ENCODE results near the gene OR4A47.
"Not testable (repeated sequence)": the region's sequence is repeated elsewhere in the genome, so short reads cannot be mapped to it uniquely, and the experiment has no call there.

The OR4A47 gene, protein sequence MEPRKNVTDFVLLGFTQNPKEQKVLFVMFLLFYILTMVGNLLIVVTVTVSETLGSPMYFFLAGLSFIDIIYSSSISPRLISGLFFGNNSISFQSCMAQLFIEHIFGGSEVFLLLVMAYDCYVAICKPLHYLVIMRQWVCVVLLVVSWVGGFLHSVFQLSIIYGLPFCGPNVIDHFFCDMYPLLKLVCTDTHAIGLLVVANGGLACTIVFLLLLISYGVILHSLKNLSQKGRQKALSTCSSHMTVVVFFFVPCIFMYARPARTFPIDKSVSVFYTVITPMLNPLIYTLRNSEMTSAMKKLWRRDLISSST

DNA sequence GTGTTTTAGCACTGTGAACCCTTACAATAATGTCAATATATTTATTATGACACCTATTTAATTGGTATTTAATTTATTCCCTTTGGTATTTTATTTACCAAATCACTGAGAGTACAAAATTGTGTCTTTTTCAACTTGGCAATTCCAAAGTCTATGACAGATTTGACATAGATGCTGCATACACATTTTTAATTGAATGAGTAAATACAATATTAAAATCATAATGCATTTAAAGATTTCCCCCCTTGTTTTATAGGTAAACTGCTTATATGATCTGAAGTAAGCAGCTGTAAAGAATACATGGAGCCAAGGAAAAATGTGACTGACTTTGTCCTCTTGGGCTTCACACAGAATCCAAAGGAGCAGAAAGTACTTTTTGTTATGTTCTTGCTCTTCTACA is at the start of gene OR4A47:
OR4A47 (plus strand) TSS at position 301 of the 400 bp plus-strand sequence; CDS start at position 301, 0 bp downstream.
- not testable (repeated sequence) for DNase-seq

DNA sequence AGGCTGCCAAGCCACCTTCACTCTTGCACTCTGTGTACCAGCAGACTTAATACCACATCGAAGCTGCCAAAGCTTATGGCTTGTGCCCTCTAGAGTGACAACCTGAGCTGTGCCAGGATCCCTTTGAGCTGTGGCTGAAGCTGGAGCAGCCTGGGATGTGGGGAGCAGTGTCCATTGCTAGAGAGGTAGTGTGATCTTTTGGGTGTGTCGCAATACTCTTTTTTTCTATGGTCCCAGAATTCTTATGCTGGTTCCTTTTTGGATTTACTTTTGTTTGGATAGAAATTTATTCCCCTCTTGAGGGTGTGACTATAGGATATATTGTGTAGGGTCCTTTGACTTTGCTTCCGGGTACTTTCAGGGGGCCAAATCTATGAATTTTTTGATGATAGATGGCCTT is 32.7 kb upstream of the OR4A47 start:
- not testable (repeated sequence) for DNase-seq

DNA sequence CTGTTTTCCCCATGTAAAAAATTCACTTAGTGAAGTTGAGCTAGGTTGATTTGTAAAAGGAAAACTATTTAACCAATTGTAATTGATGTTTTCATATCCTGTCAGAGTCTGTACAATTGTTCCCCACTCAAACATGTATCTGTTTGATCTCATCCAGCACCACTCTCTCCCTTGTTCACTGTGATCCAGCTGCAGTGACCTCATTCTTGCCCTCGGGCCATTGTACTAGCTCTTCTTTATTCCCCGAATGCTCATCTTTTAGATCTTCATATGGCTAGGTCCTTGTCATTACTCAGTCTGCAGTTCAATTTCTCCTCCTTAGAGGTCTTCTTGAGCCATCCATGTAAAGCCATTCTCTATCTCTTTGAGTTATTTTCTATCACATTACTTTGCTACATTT is 14.6 kb upstream of the OR4A47 start:
- DNase-seq = not testable (repeated sequence)

DNA sequence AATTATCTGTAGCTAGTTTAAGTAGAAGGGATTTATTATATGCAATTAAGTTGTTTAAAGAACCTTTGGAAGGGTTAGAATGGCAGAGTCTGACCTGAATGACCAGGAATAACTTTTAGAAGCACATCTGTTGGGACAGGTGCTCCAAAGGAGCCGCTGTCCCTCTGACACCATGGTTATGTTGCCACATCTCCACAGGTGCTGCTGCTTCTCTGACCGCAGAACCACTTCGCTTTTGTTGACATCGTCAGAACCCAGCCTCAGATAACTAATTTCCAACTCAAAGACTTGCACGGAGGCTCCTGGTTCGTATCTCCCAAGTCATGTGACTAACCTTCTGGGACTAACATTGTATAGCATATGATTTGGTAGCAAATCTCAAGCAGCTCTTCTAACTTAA is 13.9 kb upstream of the OR4A47 start:
- not testable (repeated sequence) for DNase-seq

DNA sequence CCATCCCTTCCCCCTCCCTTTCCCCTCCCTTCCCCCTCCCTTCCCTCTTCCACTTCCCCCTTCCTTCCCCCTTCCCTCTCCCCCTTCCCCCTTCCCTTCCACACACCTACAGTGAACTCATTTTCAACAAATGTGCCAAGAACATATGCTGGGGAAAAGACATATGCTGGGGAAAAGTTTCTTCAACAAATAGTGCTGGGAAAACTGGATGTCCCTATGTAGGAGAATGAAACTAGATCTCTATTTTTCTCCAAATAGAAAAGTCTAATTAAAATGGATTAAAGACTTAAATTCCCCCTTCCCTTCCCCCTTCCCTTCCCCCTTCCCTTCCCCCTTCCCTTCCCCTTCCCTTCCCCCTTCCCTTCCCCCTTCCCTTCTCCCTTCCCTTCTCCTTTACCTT is 17.6 kb downstream of the OR4A47 start:
- DNase-seq = not testable (repeated sequence)

DNA sequence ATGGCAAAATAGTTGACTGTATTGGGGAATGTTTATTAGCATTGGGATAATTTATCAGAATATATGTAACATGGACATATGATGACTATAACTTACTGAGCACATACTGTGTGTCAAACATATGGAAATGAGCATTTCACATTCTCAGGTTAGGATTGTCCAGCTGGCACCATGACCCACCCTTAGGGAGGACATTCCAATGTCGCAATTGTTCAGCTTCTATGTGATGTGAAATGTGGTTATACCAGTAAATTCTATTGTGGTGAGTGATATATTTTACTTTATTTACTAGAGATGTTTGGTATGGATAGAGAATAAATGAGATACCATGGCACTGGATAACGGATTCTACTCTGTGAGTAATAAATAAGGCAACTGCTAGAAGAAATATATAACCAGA is 50.4 kb downstream of the OR4A47 start:
- no peak for DNase-seq
